Activated naive CD8-positive, alpha-beta T cell treated with anti-CD3 and anti-CD28 coated beads, Interleukin-2, amount 50 U/mL, for 16 hours (primary cell): ENCODE measurements around the gene CBX8.

ENCODE experiments used
- DNase-seq: peaks from one replicate; pipeline ENCODE4 v3.0.0-alpha.2; 2020; ENCODE audit warnings: low read depth, low spot score

The CBX8 gene

GRCh38 chr17:79819534-79820276 is 22.8 kb upstream of the CBX8 start:
- no peak for DNase-seq

GRCh38 chr17:79819085-79819484 is 22.2 kb upstream of the CBX8 start:
- no peak for DNase-seq

GRCh38 chr17:79818026-79818758 is 21.3 kb upstream of the CBX8 start:
- DNase-seq = no peak

- no peak for DNase-seq
Observed at GRCh38 chr17:79815836-79816461, 19.1 kb upstream of the CBX8 start.

GRCh38 chr17:79814974-79815835 is 18.3 kb upstream of the CBX8 start:
- no peak for DNase-seq

- no peak for DNase-seq
Observed at GRCh38 chr17:79814127-79814973, 17.5 kb upstream of the CBX8 start.

GRCh38 chr17:79813297-79814126 is 16.6 kb upstream of the CBX8 start:
- no peak for DNase-seq

GRCh38 chr17:79812353-79813258 is 15.7 kb upstream of the CBX8 start:
- DNase-seq = no peak

GRCh38 chr17:79811868-79812352 is 15.0 kb upstream of the CBX8 start:
- DNase-seq = no peak

- DNase-seq = no peak
Observed at GRCh38 chr17:79811011-79811867, 14.4 kb upstream of the CBX8 start.

- DNase-seq = peak; percentile 42
Observed at GRCh38 chr17:79810130-79811010, 13.5 kb upstream of the CBX8 start.

- DNase-seq = no peak
Observed at GRCh38 chr17:79809530-79810129, 12.8 kb upstream of the CBX8 start.

- DNase-seq = no peak
Observed at GRCh38 chr17:79808763-79809529, 12.1 kb upstream of the CBX8 start.

GRCh38 chr17:79806863-79807720 is 10.2 kb upstream of the CBX8 start:
- DNase-seq = no peak

GRCh38 chr17:79806446-79806760 is 9.5 kb upstream of the CBX8 start:
- DNase-seq = no peak
